ENCODE results near the gene ENTPD8.

ENTPD8 gene

DNA sequence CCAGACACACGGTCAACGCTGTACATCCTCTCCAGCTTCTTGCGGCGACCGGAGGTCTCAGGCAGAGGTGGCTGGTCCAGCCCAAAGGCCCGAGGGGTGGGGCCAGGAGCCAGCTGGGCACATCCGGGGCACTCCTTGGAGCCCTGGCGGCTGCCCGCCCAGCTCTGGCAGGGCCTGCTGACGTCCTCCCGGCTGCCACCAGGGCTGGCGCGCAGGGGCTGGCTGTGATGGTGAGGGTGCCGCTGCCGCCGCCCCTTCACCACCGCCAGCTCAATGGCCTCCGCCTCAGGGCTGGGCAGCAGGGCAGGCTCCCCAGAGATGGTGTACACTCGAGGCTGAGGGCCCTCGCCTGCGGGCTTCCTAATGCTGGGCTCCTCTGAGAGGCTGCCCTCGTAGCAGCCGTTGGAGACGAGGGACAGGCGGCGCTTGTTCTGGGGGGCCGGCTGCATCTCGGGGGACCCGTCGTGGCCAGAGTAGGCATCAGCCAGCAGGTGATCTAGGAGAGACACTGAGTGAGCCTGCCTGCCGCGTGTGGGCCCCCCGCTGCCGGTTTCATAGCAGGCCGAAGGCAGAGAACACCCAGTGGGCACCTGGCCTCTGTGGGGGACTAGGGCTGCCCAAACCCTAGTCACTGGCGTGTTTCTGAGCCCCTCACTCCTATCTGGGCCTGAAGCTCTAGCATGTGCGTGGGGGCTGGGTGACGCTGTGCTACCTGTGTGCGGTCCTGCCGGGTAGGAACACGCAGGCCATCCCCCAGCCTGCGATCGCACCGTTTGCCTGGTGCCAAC lies 16.4 kb upstream of the ENTPD8 start:
- peak; percentile 10 for DNase-seq

GRCh38 chr9:137456864-137457405 lies 15.8 kb upstream of the ENTPD8 start:
- DNase-seq = no peak

DNA sequence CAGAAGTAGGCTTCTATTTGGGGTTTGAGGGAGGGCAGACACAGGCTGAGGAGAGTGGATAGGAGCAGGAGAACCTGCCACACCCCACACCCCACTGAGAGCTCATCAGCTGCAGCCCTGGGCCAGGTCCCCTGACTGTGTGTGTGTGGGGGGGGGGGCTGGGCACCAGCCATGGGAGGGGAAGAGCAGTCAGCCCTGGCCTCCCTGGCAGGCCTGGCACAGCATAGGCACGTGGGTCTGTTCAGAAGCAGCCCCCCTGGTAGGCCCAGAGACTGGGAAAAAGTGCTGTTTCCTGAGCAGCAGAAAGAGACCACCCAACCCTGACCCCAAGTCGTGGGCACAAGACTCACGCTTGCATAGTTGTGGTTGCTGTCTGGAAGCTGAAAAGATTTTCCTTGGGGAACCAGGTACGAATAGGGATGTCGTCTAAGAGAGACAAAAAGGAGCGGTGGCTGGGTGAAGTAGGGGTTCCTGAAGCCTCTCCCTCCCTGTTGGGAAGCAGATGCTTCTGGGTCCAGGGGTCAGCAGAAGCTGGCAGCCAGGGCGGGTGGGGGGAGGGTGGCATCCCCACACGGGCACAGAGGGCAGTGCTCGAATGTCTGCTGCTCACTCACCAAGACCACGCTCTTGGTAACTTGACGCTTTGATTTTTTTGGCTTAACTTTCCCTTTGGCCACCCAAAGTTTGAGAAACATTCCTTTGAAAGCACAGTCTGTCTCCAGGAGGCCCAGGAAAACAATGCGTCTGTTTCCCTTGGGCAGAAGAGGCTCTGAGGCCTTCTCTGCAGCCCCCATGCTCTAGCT lies 15.1 kb upstream of the ENTPD8 start:
- no peak for DNase-seq

GRCh38 chr9:137455359-137455991 lies 14.3 kb upstream of the ENTPD8 start:
- DNase-seq = no peak

- DNase-seq = peak; percentile 13
Measured at GRCh38 chr9:137454597-137455358, 13.6 kb upstream of the ENTPD8 start.

DNA sequence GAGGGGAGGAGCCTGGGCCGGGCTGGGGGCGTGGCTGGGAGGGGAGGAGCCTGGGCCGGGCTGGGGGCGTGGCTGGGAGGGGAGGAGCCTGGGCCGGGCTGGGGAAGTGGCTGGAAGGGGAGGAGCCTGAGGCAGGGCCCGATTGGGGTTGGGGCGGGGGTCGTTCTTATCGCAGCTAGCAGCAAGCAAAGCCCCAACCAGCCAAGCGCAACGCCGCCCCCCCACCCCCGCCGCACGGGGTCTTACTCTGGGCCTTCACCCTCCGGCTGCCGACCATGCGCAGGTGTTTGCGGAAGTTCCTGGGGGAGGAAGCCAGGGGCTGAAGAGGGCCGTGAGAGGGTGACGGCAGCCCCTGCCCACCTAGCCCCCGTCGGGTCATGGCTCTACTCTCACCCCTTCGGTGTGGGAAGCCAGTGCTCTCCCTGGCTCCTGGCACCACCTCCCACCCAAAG lies 13.0 kb upstream of the ENTPD8 start:
- DNase-seq = peak; percentile 41

DNA sequence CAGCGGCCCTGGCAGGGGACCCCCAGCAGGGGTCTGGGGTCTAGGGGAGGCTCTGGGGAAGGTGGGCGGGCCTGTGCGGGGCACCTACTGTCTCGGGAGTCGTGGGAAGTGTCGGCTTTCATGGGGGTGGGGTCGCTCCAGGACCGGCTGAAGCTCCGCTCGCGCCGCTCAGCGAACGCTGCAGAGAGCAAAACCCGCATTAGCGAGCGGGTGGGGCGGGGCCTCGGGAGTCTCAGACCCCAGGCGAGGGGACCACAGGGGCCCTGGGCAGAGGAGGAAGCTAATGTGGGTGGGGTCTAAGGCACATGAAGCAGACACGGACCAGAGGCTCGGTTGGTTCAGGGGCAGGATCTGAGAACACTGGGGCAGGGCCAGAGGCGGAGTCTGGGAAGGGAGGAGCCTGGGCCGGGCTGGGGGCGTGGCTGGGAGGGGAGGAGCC lies 12.5 kb upstream of the ENTPD8 start:
- peak; percentile 52 for DNase-seq

- DNase-seq = peak; percentile 14
Measured at GRCh38 chr9:137452761-137453642, 11.8 kb upstream of the ENTPD8 start.

- no peak for DNase-seq
Measured at GRCh38 chr9:137452006-137452760, 11.0 kb upstream of the ENTPD8 start.

DNA sequence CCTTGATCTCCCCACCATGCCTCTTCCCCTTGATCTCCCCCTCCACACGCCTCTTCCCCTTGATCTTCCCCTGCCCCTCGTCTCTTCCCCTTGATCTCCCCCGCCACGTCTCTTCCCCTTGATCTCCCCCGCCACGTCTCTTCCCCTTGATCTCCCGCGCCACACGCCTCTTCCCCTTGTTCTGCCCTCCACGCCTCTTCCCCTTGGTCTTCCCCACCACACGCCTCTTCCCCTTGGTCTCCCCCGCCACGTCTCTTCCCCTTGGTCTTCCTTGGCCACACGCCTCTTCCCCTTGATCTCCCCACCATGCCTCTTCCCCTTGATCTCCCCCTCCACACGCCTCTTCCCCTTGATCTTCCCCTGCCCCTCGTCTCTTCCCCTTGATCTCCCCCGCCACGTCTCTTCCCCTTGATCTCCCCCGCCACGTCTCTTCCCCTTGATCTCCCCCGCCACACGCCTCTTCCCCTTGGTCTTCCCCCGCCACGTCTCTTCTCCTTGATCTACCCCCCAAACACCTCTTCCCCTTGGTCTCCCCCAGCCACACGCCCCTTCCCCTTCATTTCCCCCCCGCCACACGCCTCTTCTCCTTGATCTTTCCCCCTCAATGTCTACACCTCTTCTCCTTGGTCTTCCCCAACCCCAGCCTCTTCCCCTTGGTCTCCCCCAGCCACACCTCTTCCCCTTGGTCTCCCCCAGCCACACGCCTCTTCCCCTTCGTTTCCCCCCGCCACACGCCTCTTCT lies 10.3 kb upstream of the ENTPD8 start:
- DNase-seq = peak; percentile 9

DNA sequence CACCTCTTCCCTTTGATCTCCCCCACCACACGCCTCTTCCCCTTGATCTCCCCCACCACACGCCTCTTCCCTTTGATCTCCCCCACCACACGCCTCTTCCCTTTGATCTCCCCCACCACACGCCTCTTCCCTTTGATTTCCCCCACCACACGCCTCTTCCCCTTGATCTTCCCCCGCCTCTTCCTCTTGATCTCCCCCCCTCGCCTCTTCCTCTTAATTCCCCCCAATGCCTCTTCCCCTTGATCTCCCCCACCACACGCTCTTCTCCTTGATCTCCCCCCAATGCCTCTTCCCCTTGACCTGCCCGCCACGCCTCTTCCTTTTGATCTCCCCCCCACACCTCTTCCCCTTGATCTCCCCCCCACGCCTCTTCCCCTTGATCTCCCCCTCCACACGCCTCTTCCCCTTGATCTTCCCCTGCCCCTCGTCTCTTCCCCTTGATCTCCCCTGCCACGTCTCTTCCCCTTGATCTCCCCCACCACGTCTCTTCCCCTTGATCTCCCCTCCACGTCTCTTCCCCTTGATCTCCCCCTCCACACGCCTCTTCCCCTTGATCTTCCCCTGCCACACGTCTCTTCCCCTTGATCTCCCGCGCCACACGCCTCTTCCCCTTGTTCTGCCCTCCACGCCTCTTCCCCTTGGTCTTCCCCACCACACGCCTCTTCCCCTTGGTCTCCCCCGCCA lies 9.5 kb upstream of the ENTPD8 start:
- peak; percentile 10 for DNase-seq

- DNase-seq = peak; percentile 37
Measured at GRCh38 chr9:137449931-137450538, 8.9 kb upstream of the ENTPD8 start.

DNA sequence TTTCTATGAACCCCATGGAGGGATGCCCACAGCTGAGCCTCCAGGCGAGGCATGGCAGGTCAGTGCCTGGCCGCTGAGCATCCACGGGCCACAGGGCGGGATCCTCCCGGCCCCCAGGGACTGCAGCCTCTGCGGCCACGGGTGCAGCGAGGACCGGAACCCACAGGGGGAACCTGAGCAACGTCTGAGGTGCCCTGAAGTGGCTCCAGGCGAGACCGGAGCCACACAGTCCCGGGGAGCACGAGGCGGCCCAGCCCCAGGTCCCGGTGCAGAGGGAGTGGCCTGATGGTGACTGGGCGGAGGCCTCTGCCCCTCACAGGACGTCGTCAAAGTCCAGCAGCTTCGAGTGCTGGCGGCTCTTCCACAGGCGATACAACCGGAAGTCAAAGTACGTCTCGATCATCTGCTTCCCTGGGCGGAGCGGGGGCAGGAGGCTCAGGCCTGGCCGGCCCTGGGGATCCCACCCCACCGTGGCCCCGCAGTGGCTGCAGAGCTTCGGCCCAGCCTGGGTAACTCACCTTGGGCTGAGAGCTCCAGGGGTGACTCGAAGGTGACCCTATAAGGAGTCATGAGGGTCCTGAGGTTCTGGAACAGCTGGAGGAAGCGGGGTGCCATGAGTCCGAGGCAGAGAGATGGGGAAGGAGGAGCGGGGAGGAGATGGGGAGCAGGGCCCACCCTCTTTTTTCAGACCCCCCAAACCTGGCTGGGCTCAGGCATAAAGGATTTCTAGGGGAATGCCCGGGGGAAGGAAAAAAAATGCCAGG lies 8.1 kb upstream of the ENTPD8 start:
- peak; percentile 9 for DNase-seq

- peak; percentile 9 for DNase-seq
Measured at GRCh38 chr9:137448602-137448962, 7.4 kb upstream of the ENTPD8 start.

- DNase-seq = no peak
Measured at GRCh38 chr9:137447722-137448601, 6.8 kb upstream of the ENTPD8 start.

- DNase-seq = no peak
Measured at GRCh38 chr9:137446851-137447471, 5.8 kb upstream of the ENTPD8 start.
